ENCODE results near the gene AGK.

- no peak for TF ChIP-seq CTCF (IDR thresholded peaks at IDR 0.05; ENCODE audit: insufficient read depth, low read length, poor library complexity, severe bottlenecking)
- no peak for TF ChIP-seq EZH2phosphoT487 (conservative IDR thresholded peaks at IDR 0.05; ENCODE audit: low read length)
These were observed 25.2 kb upstream of the AGK start for GRCh38 chr7:141525973-141526514.

Data from SU-DHL-6 (cell line).